ENCODE data around the gene PDSS2. TPM values are rescaled to one million over a fixed set of nuclear protein-coding genes. Genes with fewer than 3 reads are reported as not detected.

The PDSS2 gene
- total and polyA plus RNA-seq, 2 of the 4 experiments (the other 2 are of a cell fraction), result 8.6 to 9.2 TPM

- no peaks in the 10 kb centered on the region for H3K27me3 ChIP-seq (ENCODE audit: control insufficient read depth, insufficient read depth, low read length)
- H3K23ac ChIP-seq (ENCODE audit: low read depth, low read length), result no peak overlapping the region
- intact Hi-C loops (cut with micrococcal nuclease), result no loop called here
- no peaks in the 10 kb centered on the region for H3K36me3 ChIP-seq (ENCODE audit: control insufficient read depth, insufficient read depth, low read length)
- H3K27ac ChIP-seq (ENCODE audit: insufficient read depth, low read length), result no peak overlapping the region
- H2BK20ac ChIP-seq (ENCODE audit: low read depth, low read length), result no peak overlapping the region
- H3K4me2 ChIP-seq (ENCODE audit: low read depth, low read length), result no peak overlapping the region
- no peaks in the 10 kb centered on the region for H3K4me1 ChIP-seq (ENCODE audit: control insufficient read depth, insufficient read depth, low read length)
- no peak overlapping the region for H4K91ac ChIP-seq (ENCODE audit: insufficient read depth, low read depth, low read length)
- TF ChIP-seq POLR2A (IDR thresholded peaks at IDR 0.05; ENCODE audit: low read depth, low read length), result no peak
- H3K9me1 ChIP-seq (ENCODE audit: insufficient read depth, low read length), result no peaks in the 10 kb centered on the region
- H2AK9ac ChIP-seq (replicated peaks; ENCODE audit: low read depth, low read length, poor library complexity), result no peak overlapping the region
- H2AFZ ChIP-seq (replicated peaks; ENCODE audit: low read length, poor library complexity), result no peak overlapping the region
- H2AK5ac ChIP-seq (ENCODE audit: low read depth, low read length), result no peak overlapping the region
- WGBS, 2 experiments (ENCODE audit: extremely low coverage in 2 of 2, insufficient read length in 1 of 2), result 100% methylated on average over 1 of the region's 6 CpGs; no CpG with 5 or more reads in 1 of the 2 experiments
- ATAC-seq (ENCODE audit: low read depth) (no peak), DNase-seq (no peak)
- no peak overlapping the region for H2BK5ac ChIP-seq (ENCODE audit: low read depth, low read length, poor library complexity, severe bottlenecking)
- in situ Hi-C loops (cut with MboI; ENCODE audit: low sequenced_read_pairs), result loop anchor here (25.0 kb wide), 1 partner anchor 650 kb away; no protein-coding TSS in a partner anchor
- H3K56ac ChIP-seq (ENCODE audit: extremely low read depth, insufficient read depth, low read length), result no peak overlapping the region
- no peak overlapping the region for H3K4me3 ChIP-seq (ENCODE audit: insufficient read depth, low read depth, low read length)
- BruUV-seq (replicated peaks), result no TSS peak
- no peaks in the 10 kb centered on the region for H4K20me1 ChIP-seq (ENCODE audit: insufficient read depth, low read length)
- no peak overlapping the region for H2BK15ac ChIP-seq (ENCODE audit: low read depth, low read length)
- dilution Hi-C loops (cut with HindIII; ENCODE audit: low sequenced_read_pairs, unreplicated experiment), result no loop called here
- ChIA-PET POLR2A (ENCODE audit: unreplicated experiment) (no interaction called here), CTCF (no interaction called here)
- H3K9me3 ChIP-seq (ENCODE audit: control insufficient read depth, insufficient read depth, low read length), result no peaks in the 10 kb centered on the region
- no peak overlapping the region for H3K4ac ChIP-seq (ENCODE audit: low read depth, low read length)
- no peak overlapping the region for H3K14ac ChIP-seq (replicated peaks; ENCODE audit: low read depth, low read length)
- H2BK120ac ChIP-seq (ENCODE audit: low read depth, low read length), result no peak overlapping the region
- H4K5ac ChIP-seq (ENCODE audit: low read depth, low read length), result no peak overlapping the region
- no peak overlapping the region for H3K9ac ChIP-seq (ENCODE audit: low read depth, low read length)
- no peaks in the 10 kb centered on the region for H3K79me1 ChIP-seq (ENCODE audit: low read depth in 1 of 2, low read length in 2 of 2)
- H3K18ac ChIP-seq (ENCODE audit: low read depth, low read length), result no peak overlapping the region
- no peak overlapping the region for H4K8ac ChIP-seq (ENCODE audit: low read depth in 2 of 2, low read length in 2 of 2)
Observed at GRCh38 chr6:107187630-107188029, 271.7 kb downstream of the PDSS2 start.

Measured in IMR-90 (cell line).